Activated CD8-positive, alpha-beta memory T cell treated with anti-CD3 and anti-CD28 coated beads, Interleukin-2, amount 50 U/mL, for 4 hours (primary cell): Measurements from ENCODE around the gene GLIS1.
A peak's percentile ranks its signal among the peaks of the same experiment; 100 is the strongest.

Experiments
- DNase-seq: peaks from one replicate; pipeline ENCODE4 v3.0.0-alpha.2; 2020

Gene GLIS1

GRCh38 chr1:53575955-53576320 lies 163.0 kb downstream of the GLIS1 start:
- DNase-seq, result peak; percentile 10

DNA sequence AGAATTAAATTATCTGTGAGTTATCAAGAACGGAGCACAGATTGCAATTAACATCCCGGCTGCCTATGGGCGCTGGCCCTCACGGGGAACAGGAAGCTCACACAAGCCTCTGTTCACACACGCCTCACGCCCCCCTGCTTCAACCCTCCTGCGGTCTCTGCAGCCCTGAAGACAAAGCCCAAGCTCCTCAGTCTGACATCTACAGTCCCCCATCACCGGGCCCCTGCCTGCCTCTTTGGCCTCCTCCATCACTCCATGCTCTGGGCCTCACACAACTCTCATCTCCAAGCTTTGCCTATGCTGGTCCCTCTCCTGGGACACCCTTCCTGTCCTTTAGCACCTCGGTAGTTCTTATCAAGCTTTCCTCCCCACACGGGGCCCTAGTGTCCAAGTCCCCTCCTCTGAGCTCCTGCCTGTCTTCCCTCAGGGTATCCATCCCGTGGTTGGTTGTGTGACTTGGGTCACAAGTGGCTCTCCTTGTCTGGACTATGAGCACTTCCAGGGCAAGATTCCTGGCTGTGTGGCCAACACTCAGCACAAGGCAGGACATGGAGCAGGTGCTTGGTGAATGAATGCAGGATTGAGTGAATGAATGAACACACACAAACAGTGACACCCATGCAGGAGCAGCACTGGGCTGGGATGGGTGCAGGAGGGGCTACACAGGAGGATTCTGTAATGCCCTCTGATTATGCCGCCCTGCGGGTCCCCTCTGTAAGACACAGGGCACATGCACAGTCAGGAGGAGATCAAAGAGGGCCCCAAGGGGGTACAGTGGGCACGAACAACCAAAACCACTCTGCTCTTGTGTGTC lies 163.6 kb downstream of the GLIS1 start:
- DNase-seq, result peak; percentile 14

- DNase-seq, result peak; percentile 3
Measured at GRCh38 chr1:53574621-53575020, 164.3 kb downstream of the GLIS1 start.

DNA sequence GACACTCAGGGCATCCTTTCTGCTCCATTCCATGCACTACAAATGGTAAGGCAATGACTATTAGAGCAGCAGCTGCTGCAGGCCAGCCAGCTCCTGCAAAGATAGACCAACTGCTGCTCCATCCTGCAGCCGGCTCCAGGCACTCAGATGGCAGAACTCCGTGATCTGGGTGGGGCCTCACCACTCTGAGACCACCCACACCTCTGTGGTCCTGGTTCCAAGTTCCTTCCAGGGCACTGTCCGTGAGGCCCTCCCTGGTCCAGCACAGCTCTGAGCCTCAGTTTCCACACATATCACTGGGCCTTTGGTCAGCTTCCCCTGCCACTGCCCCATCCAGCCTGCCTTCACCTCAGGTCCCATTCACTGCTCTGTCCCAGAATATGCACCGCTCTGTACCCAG lies 165.0 kb downstream of the GLIS1 start:
- peak; percentile 4 for DNase-seq

DNA sequence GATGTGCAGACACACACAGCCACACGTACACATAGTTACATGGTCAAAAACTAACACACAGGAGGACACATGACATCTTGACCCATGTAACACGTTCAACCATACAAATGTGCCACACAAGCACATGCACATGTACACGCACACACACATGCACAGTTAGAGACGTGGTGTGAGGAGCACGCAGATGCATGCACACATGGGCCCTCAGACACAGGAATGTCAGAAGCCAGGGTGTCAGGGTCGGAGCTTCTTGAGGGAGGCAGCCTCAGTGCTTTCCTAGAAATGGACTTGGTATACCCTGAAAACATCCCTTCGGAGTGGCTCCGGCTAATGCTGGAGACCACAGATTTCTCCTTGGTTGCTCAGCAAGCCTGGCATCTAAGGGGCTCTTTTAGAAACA lies 165.4 kb downstream of the GLIS1 start:
- peak; percentile 1 for DNase-seq

GRCh38 chr1:53572815-53573173 lies 166.2 kb downstream of the GLIS1 start:
- no peak for DNase-seq

DNA sequence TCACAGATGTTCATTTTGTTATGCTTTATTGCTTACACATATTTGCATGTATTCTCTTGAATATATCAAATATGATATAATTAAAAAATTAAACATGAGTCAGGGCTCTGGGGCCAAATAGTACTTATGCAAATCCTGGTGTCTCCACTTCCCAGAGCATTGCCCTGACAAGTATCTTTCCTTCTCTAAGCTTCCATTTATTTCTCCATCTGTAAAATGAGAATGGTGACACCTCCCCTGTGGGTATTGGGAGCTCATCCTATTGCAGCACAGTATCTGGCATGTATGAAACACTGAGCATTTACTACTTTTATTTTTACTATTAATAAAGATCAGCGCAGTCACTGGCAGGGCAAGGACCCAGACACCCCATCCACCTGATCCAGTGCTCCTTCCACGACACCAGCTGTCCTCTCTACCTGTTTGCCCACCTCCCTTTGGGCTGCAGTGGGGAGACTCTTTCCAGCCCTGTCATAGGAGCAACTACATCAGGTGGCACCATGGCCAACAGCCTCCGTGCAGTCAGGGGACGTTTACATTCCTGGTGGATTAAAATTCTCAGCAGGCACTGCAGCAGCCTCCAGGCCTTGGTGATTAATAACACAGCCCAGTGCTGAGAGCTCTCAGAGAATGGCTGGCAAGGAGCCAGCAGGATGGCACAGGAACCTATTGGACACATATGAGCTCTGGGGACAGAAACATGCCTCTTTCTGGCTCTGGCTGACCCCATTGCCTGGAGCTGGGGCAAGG lies 166.7 kb downstream of the GLIS1 start:
- DNase-seq, result peak; percentile 11

GRCh38 chr1:53568540-53568939 lies 170.4 kb downstream of the GLIS1 start:
- DNase-seq, result no peak

DNA sequence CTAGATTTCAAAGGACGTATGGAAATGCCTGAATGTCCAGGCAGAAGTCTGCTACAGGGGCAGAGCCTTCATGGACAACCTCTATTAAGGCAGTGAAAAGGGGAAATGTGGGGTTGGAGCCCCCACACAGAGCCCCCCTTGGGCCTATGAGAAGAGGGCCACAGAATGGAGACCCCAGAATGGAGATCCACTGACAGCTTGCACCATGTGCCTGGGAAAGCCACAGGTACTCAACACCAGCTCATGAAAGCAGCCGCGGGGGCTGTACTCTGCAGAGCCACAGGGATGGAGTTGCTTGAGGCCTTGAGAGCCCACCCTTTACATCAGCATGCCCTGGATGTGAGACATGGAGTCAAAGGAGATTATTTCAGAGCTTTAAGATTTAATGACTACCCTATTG lies 171.1 kb downstream of the GLIS1 start:
- peak; percentile 12 for DNase-seq

DNA sequence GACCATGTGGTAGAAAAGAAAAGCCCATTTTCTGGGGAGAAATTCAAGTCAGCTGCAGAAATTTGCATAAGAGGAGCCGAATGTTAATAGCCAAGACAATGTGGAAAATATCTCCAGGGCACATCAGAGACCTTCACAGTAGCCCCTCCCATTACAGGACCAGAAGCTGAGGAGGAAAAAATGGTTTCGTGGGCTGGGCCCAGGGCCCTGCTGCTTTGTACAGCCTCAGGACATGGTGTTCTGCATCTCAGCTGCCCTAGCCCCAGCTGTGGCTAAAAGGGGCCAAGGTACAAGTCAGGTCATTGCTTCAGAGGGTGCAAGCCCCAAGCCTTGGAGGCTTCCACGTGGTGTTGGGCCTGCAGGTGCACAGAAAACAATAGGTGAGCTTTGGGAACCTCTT lies 171.5 kb downstream of the GLIS1 start:
- no peak for DNase-seq

- DNase-seq, result no peak
Measured at GRCh38 chr1:53563611-53564010, 175.4 kb downstream of the GLIS1 start.

GRCh38 chr1:53562981-53563379 lies 176.0 kb downstream of the GLIS1 start:
- DNase-seq, result peak; percentile 5

DNA sequence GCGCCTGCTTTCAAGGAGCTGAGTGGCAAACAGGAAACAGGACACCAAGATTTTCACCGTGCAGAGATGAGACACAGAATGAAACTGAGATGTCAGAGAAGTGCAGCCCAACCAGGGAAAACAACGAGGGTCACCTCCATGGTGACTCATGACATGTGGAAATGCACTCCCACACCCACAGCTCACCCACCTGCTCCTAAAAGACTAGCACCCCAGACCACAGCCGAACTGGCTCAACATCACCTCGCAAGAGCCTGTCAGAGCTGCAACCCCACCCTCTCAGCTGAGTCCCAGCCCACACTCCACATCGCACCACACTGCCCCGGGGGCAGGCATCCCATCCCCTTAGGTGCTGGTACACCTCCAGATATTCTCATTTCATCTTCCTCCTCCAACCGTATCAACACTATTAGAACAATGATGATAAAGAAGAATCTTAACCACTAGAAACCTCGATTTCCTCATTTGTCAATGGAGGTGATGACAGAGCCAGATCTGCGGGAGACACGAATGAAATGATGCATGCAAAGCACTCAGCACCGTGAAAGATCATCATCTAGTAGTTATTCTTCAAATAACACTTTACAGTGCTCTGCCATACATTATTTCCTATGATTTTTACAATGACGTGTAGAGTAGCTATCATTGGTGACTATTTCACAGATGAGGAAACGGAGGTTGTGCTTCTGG lies 176.5 kb downstream of the GLIS1 start:
- DNase-seq, result peak; percentile 24

DNA sequence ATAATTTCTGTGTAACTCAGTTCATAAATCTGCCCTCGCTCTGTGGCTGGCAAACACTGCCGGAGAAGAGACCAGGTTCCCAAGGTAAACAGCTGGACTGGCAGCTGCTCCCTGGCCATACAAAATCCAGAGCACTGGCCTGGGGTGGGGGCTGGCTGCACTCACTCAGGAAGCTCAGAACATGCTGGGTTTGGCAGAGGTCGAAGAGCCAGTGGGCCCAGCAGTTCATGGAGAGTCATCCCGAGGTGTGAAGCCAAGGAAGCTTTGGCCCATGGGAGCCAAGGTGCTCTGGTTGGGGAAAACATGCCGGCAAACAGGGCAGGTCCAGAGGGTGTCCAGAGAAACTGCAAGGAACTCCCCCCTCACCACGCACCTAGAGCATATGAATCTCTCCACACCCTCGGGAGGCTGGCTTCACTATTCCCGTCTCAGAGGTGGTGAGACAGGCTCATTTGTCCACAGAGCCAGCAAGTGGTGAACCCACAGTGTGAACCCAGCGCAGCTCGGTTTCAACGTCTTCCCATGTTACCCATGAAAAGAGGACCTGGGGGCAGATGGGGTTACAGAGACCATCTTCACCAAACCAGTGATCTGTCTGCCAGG lies 177.4 kb downstream of the GLIS1 start:
- no peak for DNase-seq

DNA sequence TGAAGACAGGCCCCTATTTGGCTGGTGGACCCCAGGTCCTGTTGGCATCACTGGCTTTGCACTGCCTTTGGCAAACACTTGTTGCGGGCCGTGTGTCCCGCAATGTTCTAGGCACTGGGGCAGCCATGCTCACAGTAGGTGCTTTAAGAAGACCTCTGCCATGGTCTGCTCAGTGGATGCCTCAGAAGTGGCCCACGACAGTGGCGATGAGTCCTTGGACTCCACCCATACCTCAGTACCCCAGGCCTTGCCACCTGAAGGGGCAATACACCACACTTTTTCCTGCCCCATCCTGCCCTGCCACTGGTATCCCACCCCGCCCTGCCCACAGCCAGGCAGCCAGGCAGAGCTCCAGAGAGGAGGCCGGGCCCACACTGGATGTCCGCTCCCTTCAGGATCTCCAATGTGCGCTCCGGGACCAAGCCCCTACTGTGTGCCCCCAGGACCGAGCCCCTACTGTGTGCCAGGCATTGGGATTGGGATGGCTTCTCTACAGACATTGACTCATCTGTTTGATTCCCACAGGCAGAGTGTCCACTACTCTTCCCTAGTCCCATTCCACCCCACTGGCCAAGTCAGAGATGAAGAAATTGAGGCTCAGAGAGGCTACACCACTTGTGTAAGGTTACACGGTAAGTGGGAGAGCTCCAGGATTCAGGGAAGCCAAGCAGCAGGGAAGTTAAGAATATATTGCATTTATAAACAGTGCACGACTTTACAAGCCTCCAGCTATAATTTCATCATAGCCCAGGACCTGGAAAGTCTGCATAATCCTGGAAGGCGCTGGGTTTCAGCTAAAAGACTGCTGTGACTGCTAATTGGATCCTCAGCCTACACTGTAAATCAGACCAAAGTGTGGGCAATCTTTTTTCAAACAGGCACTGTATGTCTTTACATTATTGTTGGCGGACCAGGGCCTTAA lies 178.1 kb downstream of the GLIS1 start:
- DNase-seq, result peak; percentile 8

GRCh38 chr1:53559854-53560580 lies 178.9 kb downstream of the GLIS1 start:
- DNase-seq, result peak; percentile 11

GRCh38 chr1:53559391-53559815 lies 179.6 kb downstream of the GLIS1 start:
- peak; percentile 3 for DNase-seq

- peak; percentile 3 for DNase-seq
Measured at GRCh38 chr1:53558739-53559315, 180.1 kb downstream of the GLIS1 start.

- peak; percentile 2 for DNase-seq
Measured at GRCh38 chr1:53557830-53558738, 180.9 kb downstream of the GLIS1 start.

GRCh38 chr1:53557369-53557768 lies 181.6 kb downstream of the GLIS1 start:
- DNase-seq, result peak; percentile 2
